Stomach smooth muscle (tissue), 2 donors: Measurements from ENCODE around the gene MYRFL.

Experiments
- H3K27ac ChIP-seq: one replicate; pipeline ENCODE4 v1.7.0; 2013; ENCODE audit warnings: mild to moderate bottlenecking, low read length, inconsistent platforms
- H3K27me3 ChIP-seq, 2 donors: one replicate each; pipeline ENCODE4 v1.7.0; 2013; ENCODE audit warnings: low read length in 2 of 2; ENCODE audit not compliant: insufficient read depth in 2 of 2, control insufficient read depth in 1 of 2
- H3K36me3 ChIP-seq, 2 donors: one replicate each; pipeline ENCODE4 v1.7.0; 2013; ENCODE audit warnings: low read length in 2 of 2; ENCODE audit not compliant: control insufficient read depth in 2 of 2, insufficient read depth in 2 of 2
- H3K4me1 ChIP-seq: one replicate; pipeline ENCODE4 v1.7.0; 2013; ENCODE audit warnings: low read length; ENCODE audit not compliant: control insufficient read depth, insufficient read depth
- H3K4me3 ChIP-seq, 2 donors: one replicate each; pipeline ENCODE4 v1.7.0; 2013; ENCODE audit warnings: low read length in 2 of 2
- H3K9ac ChIP-seq, 2 donors: one replicate each; pipeline ENCODE4 v1.7.0; 2013; ENCODE audit warnings: low read length in 2 of 2, mild to moderate bottlenecking in 1 of 2
- H3K9me3 ChIP-seq, 2 donors: one replicate each; pipeline ENCODE4 v1.7.0; 2013; ENCODE audit warnings: low read length in 2 of 2; ENCODE audit not compliant: control insufficient read depth in 2 of 2
- donor health status: healthy.
- donor health status: Pancreatic carcinoma.

Gene MYRFL

GRCh38 chr12:69910694-69911093 lies 85.7 kb downstream of the MYRFL start:
- Histone ChIP-seq H3K27ac (no peak overlapping the region), H3K9me3 (no peaks in the 10 kb centered on the region), H3K27me3 (no peaks in the 10 kb centered on the region), H3K4me1 (no peaks in the 10 kb centered on the region), H3K36me3 (no peaks in the 10 kb centered on the region), H3K4me3 (no peak overlapping the region), H3K9ac (no peak overlapping the region)

GRCh38 chr12:69913526-69913925 lies 88.5 kb downstream of the MYRFL start:
- no peak overlapping the region for H3K4me3 ChIP-seq
- no peak overlapping the region for H3K27ac ChIP-seq
- H3K27me3 ChIP-seq = no peaks in the 10 kb centered on the region
- H3K9me3 ChIP-seq = no peaks in the 10 kb centered on the region
- no peaks in the 10 kb centered on the region for H3K4me1 ChIP-seq
- no peaks in the 10 kb centered on the region for H3K36me3 ChIP-seq
- no peak overlapping the region for H3K9ac ChIP-seq

- H3K9me3 ChIP-seq = no peaks in the 10 kb centered on the region
- H3K4me3 ChIP-seq = no peak overlapping the region
- no peaks in the 10 kb centered on the region for H3K27me3 ChIP-seq
- no peak overlapping the region for H3K9ac ChIP-seq
- H3K36me3 ChIP-seq = no peaks in the 10 kb centered on the region
- no peaks in the 10 kb centered on the region for H3K4me1 ChIP-seq
- no peak overlapping the region for H3K27ac ChIP-seq
Measured at GRCh38 chr12:69915964-69916363, 90.9 kb downstream of the MYRFL start.

- H3K4me1 ChIP-seq = no peaks in the 10 kb centered on the region
- no peaks in the 10 kb centered on the region for H3K36me3 ChIP-seq
- no peak overlapping the region for H3K27ac ChIP-seq
- no peak overlapping the region for H3K4me3 ChIP-seq
- no peak overlapping the region for H3K9ac ChIP-seq
- H3K27me3 ChIP-seq = no peaks in the 10 kb centered on the region
- no peaks in the 10 kb centered on the region for H3K9me3 ChIP-seq
Measured at GRCh38 chr12:69916544-69917235, 91.7 kb downstream of the MYRFL start.

- Histone ChIP-seq H3K9me3 (no peaks in the 10 kb centered on the region), H3K27me3 (no peaks in the 10 kb centered on the region), H3K4me3 (no peak overlapping the region), H3K27ac (no peak overlapping the region), H3K4me1 (no peaks in the 10 kb centered on the region), H3K36me3 (no peaks in the 10 kb centered on the region), H3K9ac (no peak overlapping the region)
Measured at GRCh38 chr12:69918287-69918686, 93.3 kb downstream of the MYRFL start.

- no peaks in the 10 kb centered on the region for H3K4me1 ChIP-seq
- no peaks in the 10 kb centered on the region for H3K9me3 ChIP-seq
- H3K4me3 ChIP-seq = no peak overlapping the region
- H3K27me3 ChIP-seq = no peaks in the 10 kb centered on the region
- no peaks in the 10 kb centered on the region for H3K36me3 ChIP-seq
- H3K27ac ChIP-seq = no peak overlapping the region
- no peak overlapping the region for H3K9ac ChIP-seq
Measured at GRCh38 chr12:69919495-69919894, 94.5 kb downstream of the MYRFL start.

GRCh38 chr12:69921831-69922230 lies 96.8 kb downstream of the MYRFL start:
- no peaks in the 10 kb centered on the region for H3K27me3 ChIP-seq
- H3K9ac ChIP-seq = no peak overlapping the region
- no peak overlapping the region for H3K27ac ChIP-seq
- no peaks in the 10 kb centered on the region for H3K36me3 ChIP-seq
- H3K4me1 ChIP-seq = no peaks in the 10 kb centered on the region
- H3K4me3 ChIP-seq = no peak overlapping the region
- H3K9me3 ChIP-seq = no peaks in the 10 kb centered on the region

- Histone ChIP-seq H3K9me3 (no peaks in the 10 kb centered on the region), H3K36me3 (no peaks in the 10 kb centered on the region), H3K4me1 (no peaks in the 10 kb centered on the region), H3K27me3 (no peaks in the 10 kb centered on the region), H3K27ac (no peak overlapping the region), H3K4me3 (no peak overlapping the region), H3K9ac (no peak overlapping the region)
Measured at GRCh38 chr12:69922999-69923398, 98.0 kb downstream of the MYRFL start.

GRCh38 chr12:69925291-69925690 lies 100.3 kb downstream of the MYRFL start:
- H3K27me3 ChIP-seq = no peaks in the 10 kb centered on the region
- H3K4me1 ChIP-seq = no peaks in the 10 kb centered on the region
- H3K36me3 ChIP-seq = no peaks in the 10 kb centered on the region
- H3K9me3 ChIP-seq = no peaks in the 10 kb centered on the region
- no peak overlapping the region for H3K27ac ChIP-seq
- H3K9ac ChIP-seq = no peak overlapping the region
- H3K4me3 ChIP-seq = no peak overlapping the region

GRCh38 chr12:69927164-69927563 lies 102.1 kb downstream of the MYRFL start:
- Histone ChIP-seq H3K9ac (no peak overlapping the region), H3K27ac (no peak overlapping the region), H3K27me3 (no peaks in the 10 kb centered on the region), H3K4me3 (no peak overlapping the region), H3K36me3 (no peaks in the 10 kb centered on the region), H3K4me1 (no peaks in the 10 kb centered on the region), H3K9me3 (no peaks in the 10 kb centered on the region)

- Histone ChIP-seq H3K4me1 (no peaks in the 10 kb centered on the region), H3K36me3 (no peaks in the 10 kb centered on the region), H3K4me3 (no peak overlapping the region), H3K9me3 (no peaks in the 10 kb centered on the region), H3K27ac (no peak overlapping the region), H3K9ac (no peak overlapping the region), H3K27me3 (no peaks in the 10 kb centered on the region)
Measured at GRCh38 chr12:69929125-69929524, 104.1 kb downstream of the MYRFL start.
